Peyer's patch (tissue), 4 donors: ENCODE measurements around the gene PTPRU.

Experiments used
- POLR2A ChIP-seq, 2 donors: fragments of 450-650 bp; IDR thresholded peaks; one replicate each; pipeline ENCODE4 v1.5.1; 2017; ENCODE audit warnings: antibody characterized with exemption in 2 of 2, mild to moderate bottlenecking in 2 of 2, moderate library complexity in 2 of 2
- TF ChIP-seq, protein P1 (sequence below), 6 experiments: fragments of 450-650 bp in 4 of 6; fragments of 200-600 bp in 2 of 6; sonication (generic) in 1 of 6; IDR thresholded peaks; one replicate each; pipeline ENCODE4 v1.5.1; 2017 to 2019; ENCODE audit warnings: antibody characterized with exemption in 6 of 6, mild to moderate bottlenecking in 3 of 6, moderate library complexity in 1 of 6

- TF ChIP-seq POLR2A (IDR thresholded peaks at IDR 0.05) = no peak
- TF ChIP-seq, protein P1, sequence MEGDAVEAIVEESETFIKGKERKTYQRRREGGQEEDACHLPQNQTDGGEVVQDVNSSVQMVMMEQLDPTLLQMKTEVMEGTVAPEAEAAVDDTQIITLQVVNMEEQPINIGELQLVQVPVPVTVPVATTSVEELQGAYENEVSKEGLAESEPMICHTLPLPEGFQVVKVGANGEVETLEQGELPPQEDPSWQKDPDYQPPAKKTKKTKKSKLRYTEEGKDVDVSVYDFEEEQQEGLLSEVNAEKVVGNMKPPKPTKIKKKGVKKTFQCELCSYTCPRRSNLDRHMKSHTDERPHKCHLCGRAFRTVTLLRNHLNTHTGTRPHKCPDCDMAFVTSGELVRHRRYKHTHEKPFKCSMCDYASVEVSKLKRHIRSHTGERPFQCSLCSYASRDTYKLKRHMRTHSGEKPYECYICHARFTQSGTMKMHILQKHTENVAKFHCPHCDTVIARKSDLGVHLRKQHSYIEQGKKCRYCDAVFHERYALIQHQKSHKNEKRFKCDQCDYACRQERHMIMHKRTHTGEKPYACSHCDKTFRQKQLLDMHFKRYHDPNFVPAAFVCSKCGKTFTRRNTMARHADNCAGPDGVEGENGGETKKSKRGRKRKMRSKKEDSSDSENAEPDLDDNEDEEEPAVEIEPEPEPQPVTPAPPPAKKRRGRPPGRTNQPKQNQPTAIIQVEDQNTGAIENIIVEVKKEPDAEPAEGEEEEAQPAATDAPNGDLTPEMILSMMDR (IDR thresholded peaks at IDR 0.05) = no peak
These were observed 107.2 kb downstream of the PTPRU start for GRCh38 chr1:29343476-29343875.
